ENCODE data around the gene MICAL2. TPM values are rescaled to one million over a fixed set of nuclear protein-coding genes. Genes with fewer than 3 reads are reported as not detected.

MICAL2 gene
- total RNA-seq, 1 experiment from 2014 or later, result 151 TPM

DNA sequence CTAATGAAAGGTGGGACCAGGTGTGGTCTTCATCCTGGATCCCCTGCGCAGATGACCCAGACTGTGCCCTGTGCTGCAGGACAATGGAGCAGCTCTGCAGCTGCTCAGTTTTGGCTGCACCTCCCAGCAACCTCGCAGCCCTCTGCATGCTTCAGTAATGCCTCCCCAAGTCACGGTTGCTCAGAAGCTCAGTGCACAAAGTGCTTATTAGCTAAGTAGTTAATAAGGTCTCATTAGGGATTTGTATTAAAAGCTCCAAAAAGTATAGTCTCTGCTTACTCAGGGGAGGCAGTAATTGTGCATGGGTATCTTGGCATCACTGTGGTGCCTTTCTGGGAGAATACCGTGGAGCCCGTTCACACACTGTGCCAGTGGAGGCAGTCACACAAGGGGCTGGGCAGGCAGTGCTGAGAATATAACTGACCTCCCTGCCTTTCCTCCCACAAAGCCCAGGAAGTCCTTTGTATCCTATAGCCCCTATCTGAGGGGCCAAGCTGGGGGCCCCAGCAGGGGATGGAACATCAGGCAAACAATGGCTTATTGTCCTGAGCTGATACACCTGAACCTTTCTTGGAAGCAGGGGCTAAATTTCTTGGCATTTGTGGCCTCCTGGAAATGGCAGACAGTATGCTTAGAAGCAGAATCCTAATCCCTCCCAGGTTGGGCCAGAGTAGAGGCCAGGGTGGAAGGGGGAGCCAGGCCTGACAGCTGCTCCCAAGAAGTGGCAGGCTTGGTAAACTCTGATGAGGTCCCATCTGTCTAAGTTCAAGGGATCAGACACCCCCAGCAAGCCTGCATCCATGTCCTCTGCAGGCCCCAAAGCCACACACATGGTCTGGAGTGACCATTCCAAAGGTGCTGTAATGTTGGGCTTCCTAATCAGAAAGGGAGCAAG, 141.5 kb downstream of the MICAL2 start:
- BruUV-seq (replicated peaks), result no TSS peak
- peaks cover 10% of the 10 kb centered on the region for H3K36me3 Mint-ChIP-seq (ENCODE audit: insufficient read depth, unreplicated experiment)
- no peaks in the 10 kb centered on the region for H3K9me3 Mint-ChIP-seq (ENCODE audit: unreplicated experiment)
- no peak overlapping the region for H3K27ac Mint-ChIP-seq (ENCODE audit: low read depth, unreplicated experiment)
- DNase-seq (ENCODE audit: unreplicated experiment), result no peak
- no peak overlapping the region for H3K4me3 Mint-ChIP-seq (ENCODE audit: unreplicated experiment)
- no peak for TF ChIP-seq CTCF (IDR thresholded peaks at IDR 0.05; ENCODE audit: unreplicated experiment)
- intact Hi-C loops (cut with micrococcal nuclease), result no loop called here
- peaks cover 16% of the 10 kb centered on the region for H3K4me1 Mint-ChIP-seq (ENCODE audit: insufficient read depth, unreplicated experiment)
- no peaks in the 10 kb centered on the region for H3K27me3 Mint-ChIP-seq (ENCODE audit: insufficient read depth, unreplicated experiment)
- CTCF ChIA-PET, result interaction anchor here (0.9 to 1.3 kb wide), 2 partner anchors 15 to 37 kb away, joined by 4 to 5 read pairs; no protein-coding TSS in a partner anchor
- POLR2A ChIA-PET, result interaction anchor here (1.3 kb wide), 1 partner anchor 165 kb away, joined by 3 read pairs; no protein-coding TSS in a partner anchor

DNA sequence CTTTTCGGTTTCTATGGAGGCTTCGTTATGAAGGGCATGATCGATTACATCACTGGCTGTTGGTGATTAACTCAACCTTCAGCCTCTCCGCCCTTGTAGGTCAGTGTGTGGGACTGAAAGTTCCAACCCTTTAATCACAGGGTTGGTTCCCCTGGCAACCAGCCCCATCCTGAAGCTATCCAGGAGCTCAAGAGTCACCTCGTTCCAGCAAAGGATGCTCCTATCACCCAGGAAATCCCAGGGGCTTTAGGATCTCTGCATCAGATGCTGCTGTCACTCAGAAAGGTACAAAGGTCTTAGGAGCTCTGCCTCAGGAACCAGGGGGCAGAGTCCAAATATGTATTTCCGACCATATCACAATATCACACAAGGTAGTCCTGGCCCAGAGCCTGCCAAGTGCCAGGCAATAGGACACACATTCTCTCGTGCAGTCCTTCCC, 143.5 kb downstream of the MICAL2 start:
- H3K4me3 Mint-ChIP-seq (ENCODE audit: unreplicated experiment), result no peak overlapping the region
- ChIA-PET POLR2A (no interaction called here), CTCF (interaction anchor here (1.4 to 1.9 kb wide), 3 partner anchors 13 to 206 kb away, joined by 5 to 12 read pairs (median 7); no protein-coding TSS in a partner anchor)
- intact Hi-C loops (cut with micrococcal nuclease), result no loop called here
- DNase-seq (ENCODE audit: unreplicated experiment), result no peak
- H3K4me1 Mint-ChIP-seq (ENCODE audit: insufficient read depth, unreplicated experiment), result peaks cover 15% of the 10 kb centered on the region
- no peaks in the 10 kb centered on the region for H3K27me3 Mint-ChIP-seq (ENCODE audit: insufficient read depth, unreplicated experiment)
- H3K27ac Mint-ChIP-seq (ENCODE audit: low read depth, unreplicated experiment), result no peak overlapping the region
- no peaks in the 10 kb centered on the region for H3K9me3 Mint-ChIP-seq (ENCODE audit: unreplicated experiment)
- peaks cover 10% of the 10 kb centered on the region for H3K36me3 Mint-ChIP-seq (ENCODE audit: insufficient read depth, unreplicated experiment)
- no TSS peak for BruUV-seq (replicated peaks)
- TF ChIP-seq CTCF (IDR thresholded peaks at IDR 0.05; ENCODE audit: unreplicated experiment), result no peak

DNA sequence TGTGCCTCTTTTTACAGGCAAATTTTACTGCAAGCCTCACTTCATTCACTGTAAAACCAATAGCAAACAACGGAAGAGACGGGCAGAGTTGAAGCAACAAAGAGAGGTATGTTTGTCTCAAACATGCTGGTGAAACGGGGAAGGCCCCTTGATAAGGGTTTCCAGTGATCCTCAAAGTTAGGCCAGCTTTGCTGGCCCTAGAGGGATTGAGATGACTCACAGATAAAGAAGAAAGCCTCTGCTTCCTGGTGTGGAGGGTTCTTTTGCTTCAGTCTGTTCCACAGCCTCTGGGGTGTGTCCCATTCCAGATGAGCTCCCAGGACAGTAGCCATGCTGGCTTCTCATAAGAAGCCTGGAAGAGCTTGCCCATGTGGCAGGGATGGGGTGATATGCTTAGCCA, 148.1 kb downstream of the MICAL2 start:
- BruUV-seq (replicated peaks), result no TSS peak
- Mint-ChIP-seq H3K4me1 (ENCODE audit: insufficient read depth, unreplicated experiment) (peaks cover 6% of the 10 kb centered on the region), H3K27me3 (ENCODE audit: insufficient read depth, unreplicated experiment) (no peaks in the 10 kb centered on the region), H3K36me3 (ENCODE audit: insufficient read depth, unreplicated experiment) (peaks cover 40% of the 10 kb centered on the region), H3K4me3 (ENCODE audit: unreplicated experiment) (no peak overlapping the region), H3K27ac (ENCODE audit: low read depth, unreplicated experiment) (no peak overlapping the region), H3K9me3 (ENCODE audit: unreplicated experiment) (no peaks in the 10 kb centered on the region)
- intact Hi-C loops (cut with micrococcal nuclease), result no loop called here
- TF ChIP-seq CTCF (IDR thresholded peaks at IDR 0.05; ENCODE audit: unreplicated experiment), result no peak
- ChIA-PET POLR2A (no interaction called here), CTCF (no interaction called here)
- DNase-seq (ENCODE audit: unreplicated experiment), result no peak

DNA sequence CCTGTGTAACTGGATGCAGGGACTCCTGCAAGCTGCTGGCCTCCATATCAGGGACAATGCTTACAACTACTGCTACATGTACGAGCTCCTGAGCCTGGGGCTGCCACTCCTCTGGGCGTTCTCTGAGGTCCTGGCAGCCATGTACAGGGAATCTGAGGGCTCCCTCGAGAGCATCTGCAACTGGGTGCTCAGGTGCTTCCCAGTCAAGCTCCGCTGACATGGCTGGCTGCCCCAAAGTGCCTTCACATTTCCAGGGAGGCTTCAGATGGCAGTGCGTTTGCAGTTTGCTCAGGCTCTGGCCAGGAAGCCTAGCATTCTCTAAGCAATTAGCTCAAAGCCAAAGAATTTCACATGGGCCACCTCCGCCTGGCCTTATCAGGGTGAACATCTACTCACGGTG, 149.6 kb downstream of the MICAL2 start:
- Mint-ChIP-seq H3K4me3 (ENCODE audit: unreplicated experiment) (no peak overlapping the region), H3K36me3 (ENCODE audit: insufficient read depth, unreplicated experiment) (peaks cover 40% of the 10 kb centered on the region), H3K9me3 (ENCODE audit: unreplicated experiment) (no peaks in the 10 kb centered on the region), H3K27me3 (ENCODE audit: insufficient read depth, unreplicated experiment) (no peaks in the 10 kb centered on the region), H3K27ac (ENCODE audit: low read depth, unreplicated experiment) (no peak overlapping the region), H3K4me1 (ENCODE audit: insufficient read depth, unreplicated experiment) (peaks cover 6% of the 10 kb centered on the region)
- no peak for TF ChIP-seq CTCF (IDR thresholded peaks at IDR 0.05; ENCODE audit: unreplicated experiment)
- CTCF ChIA-PET, result interaction anchor here (0.9 to 2.0 kb wide), 6 partner anchors 20 to 213 kb away, joined by 3 to 9 read pairs (median 4); no protein-coding TSS in a partner anchor
- DNase-seq (ENCODE audit: unreplicated experiment), result no peak
- BruUV-seq (replicated peaks), result no TSS peak
- intact Hi-C loops (cut with micrococcal nuclease), result no loop called here
- POLR2A ChIA-PET, result no interaction called here

Measured in MCF 10A (cell line).